GM12872 (cell line): ENCODE measurements around the gene SCYL1.

Experiments used
- TF ChIP-seq, protein P1 (sequence below): IDR thresholded peaks from 3 replicates; pipeline ENCODE4 v1.5.1; 2011; ENCODE audit warnings: low read depth, mild to moderate bottlenecking, low read length, moderate library complexity; ENCODE audit not compliant: insufficient read depth

Gene SCYL1

DNA sequence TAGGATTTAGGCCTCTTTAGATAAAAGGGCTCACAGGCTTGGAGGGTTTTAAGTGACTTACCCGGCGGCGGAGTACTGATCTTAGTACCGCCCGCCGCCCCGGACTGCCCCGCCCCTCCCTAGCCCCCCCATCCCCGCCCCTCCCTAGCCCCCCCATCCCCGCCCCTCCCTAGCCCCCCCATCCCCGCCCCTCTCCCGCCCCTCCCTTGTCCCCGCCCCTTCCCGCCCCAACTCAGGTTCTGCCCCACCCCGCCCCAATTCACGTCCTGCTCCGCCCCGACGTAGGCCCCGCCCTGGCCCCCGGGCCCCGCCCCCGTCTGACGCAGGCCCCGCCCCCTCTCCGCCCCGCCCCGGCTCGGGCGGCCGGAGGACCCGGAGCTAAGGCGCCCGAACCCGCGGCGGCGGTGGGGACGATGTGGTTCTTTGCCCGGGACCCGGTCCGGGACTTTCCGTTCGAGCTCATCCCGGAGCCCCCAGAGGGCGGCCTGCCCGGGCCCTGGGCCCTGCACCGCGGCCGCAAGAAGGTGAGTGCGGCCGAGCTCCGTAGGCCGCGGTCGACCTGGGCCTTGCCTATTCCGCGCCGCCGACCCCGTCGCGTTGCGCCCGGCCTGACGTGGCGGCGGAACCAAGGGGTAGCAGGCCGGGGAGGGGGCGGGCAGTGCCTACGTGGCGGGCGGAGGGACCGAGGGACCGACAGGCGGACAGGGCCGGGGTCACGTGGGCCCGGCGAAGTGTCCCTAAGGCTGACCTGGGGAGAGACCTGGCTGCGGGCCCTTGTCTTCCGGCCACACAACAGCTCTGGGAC is at the start of gene SCYL1:
Gene SCYL1, plus strand, starts transcription at position 343 of the 805 bp plus-strand sequence. Its CDS starts 71 bp downstream, at position 414.
- TF ChIP-seq, protein P1, sequence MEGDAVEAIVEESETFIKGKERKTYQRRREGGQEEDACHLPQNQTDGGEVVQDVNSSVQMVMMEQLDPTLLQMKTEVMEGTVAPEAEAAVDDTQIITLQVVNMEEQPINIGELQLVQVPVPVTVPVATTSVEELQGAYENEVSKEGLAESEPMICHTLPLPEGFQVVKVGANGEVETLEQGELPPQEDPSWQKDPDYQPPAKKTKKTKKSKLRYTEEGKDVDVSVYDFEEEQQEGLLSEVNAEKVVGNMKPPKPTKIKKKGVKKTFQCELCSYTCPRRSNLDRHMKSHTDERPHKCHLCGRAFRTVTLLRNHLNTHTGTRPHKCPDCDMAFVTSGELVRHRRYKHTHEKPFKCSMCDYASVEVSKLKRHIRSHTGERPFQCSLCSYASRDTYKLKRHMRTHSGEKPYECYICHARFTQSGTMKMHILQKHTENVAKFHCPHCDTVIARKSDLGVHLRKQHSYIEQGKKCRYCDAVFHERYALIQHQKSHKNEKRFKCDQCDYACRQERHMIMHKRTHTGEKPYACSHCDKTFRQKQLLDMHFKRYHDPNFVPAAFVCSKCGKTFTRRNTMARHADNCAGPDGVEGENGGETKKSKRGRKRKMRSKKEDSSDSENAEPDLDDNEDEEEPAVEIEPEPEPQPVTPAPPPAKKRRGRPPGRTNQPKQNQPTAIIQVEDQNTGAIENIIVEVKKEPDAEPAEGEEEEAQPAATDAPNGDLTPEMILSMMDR: no peak

DNA sequence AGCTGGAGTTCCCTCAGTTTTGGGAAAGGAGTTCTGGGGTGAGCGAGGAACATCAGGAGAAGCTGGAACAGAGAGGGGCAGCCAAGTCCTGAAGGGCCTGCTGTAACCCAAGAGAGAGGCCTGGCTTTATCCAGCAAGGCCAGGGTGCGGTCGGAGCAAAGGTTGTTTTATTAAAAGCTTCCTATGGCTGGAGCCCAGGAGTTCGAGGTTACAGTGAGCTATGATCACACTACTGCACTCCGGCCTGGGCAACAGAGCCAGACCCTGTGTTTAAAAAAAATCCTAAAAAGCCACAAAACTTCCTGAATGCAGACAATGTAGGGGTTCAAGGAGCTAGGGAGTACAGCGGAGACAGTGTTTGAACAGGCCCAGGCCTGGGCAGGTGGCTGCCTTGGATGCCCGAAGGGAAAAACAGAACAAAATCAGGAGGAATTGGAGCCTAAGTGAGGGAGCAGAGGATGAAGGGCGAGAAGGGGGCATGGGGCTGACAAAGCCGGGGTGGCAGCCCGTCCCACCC is 48.2 kb upstream of the SCYL1 start:
- TF ChIP-seq, protein P1: no peak

DNA sequence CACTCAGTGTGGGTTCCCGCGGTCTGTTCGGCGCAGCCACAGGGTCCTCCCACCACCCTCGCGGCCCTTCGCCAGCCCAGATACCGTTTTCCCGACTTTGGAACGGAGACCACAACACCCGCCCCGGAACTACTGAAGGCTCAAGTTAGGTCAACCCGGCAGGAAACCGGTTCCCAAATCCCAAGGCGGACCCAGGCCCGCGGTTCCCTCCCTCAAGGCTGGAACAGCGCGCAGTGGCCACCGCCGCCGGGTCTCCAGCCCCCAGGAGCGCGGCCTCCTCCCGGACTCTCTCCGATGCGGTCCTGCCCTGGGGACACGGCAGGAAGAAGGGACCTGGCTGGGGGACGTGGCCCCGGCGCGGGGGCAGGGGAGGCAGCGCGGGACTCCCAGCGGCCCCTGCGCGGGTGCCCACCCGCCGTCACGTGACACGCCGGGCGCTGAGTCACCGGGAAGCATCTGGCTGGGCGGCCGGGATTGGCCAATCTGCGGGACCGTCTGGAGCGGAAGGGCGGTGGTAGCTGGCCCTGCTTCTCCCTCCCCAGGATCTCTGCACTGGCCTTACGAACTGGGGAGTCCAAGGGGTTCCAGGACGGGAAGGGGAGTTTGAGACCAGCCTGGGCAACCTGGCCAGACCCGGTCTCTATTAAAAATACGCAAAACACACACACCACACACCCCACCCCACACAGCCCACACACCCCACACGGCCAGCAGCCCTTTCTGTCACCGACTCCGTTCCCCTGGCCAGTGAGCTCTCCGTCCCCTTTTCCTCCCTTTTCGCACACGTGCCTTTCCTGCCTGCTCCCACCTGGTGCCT is 47.5 kb upstream of the SCYL1 start:
- TF ChIP-seq, protein P1: no peak

DNA sequence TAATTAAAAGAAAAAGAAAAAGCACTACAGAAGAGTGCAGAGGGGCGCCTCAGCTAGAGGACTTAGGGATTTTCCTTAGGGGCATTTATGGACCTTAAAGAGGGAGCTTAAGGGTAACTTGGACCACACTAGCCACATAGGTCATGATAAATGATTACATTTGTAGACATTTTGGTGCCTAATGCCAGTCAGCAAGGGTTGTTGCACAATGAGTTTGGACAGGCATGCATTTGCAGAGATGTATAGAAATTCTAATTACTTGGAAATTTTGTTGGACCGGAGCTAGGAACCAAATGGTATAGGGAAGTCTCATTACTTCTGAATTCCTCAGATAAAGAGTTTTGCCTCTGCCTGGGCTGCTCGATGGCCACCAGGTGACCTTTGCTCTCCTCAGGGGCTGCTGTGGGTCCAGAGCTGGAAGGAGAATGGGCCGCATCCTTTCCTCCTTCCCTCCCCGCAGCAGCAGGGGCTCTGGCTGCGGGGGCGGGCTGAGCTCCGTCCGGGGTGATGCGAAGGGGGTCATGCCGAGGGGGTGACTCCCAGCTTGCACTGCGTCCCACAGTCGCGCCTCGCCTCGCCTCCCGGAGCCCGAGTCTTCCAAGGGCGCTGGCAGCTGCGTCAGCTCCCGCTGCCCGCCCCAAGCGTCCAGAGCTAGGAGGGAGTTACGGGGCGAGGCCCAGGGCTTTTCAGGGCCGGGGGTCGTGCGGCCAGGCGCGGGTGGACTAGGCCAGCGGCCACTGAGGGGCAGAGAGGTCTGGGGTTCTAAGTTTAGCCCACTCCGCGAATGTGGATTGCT is 46.3 kb upstream of the SCYL1 start:
- TF ChIP-seq, protein P1: no peak

DNA sequence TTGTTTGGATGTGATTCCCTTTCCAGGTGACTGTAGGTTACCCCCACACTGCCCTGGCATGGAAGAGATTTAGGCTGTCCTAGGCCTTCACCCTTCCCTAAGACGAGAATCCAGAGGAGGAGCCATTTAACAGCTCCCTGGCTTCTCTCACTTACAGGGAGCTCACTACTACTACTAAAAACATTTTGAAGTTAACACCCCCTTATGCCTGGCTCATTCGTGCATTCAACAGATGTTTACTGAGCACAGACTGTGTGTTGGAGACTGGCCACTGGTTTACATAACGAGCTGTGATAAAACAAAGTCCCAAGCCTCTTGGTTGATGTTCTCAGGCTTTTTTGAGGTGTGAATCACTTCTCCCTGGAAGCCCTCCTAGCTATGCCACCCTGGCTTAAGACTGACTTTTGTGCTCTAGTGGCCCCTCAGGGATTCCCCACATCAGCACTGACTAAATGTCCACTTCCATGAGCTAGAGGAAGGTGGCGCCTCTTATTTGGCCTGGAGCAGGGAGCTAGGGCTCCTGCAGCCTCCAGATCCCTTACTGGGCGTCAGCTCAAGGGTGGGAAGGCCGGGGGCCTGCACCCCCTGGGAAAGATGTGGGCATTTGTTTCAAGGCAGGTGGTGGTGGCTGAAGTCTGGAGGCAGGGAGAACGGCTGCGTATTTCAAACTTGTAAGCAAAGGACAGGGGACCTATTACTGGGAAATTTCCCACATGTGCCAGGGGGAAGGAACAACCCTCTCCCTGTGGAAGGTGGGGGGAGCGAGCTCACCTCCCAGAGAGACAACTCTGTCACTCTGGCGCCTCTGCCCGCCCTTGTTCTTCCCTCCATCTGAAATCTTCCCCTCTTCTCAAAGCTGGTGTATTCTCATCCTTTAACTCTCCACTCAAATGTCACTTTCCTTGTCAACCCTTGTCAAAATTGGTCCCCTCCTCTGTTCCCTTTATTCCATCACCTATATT is 45.4 kb upstream of the SCYL1 start:
- TF ChIP-seq, protein P1: 0 out of 3 replicates have a peak, but pooled peaks have one; percentile 9

DNA sequence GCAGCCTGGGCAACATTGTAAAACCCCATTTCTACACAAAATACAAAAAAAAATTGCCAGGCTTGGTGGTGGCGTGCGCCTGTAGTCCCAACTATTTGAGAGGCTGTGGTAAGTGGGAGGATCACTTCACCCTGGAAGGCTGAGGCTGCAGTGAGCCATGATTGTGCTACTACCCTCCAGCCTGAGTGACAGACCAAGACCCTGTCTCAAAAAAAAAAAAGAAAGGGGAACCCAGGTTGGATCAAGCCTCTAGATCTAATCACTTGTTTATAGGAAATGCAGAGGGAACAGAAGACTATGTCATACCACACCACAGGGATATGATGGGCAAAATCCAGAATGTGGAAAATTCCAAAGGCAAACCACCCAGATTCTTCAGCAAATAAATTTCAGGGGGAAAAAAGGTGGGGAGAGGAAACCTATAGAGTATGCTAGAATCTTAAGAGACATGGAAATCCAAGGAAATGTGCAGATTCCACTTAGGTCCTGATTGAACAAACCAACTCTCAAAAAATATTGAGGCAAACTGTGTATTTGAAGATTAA is 42.5 kb upstream of the SCYL1 start:
- TF ChIP-seq, protein P1: no peak
